GM10266 (cell line): ENCODE results near the gene IRAG1.

Source experiments
- DNase-seq: peaks from one replicate; pipeline ENCODE4 v3.0.0; 2012; ENCODE audit errors: extremely low spot score
- CTCF ChIP-seq: IDR thresholded peaks from 2 replicates; pipeline ENCODE4 v1.5.1; 2012; ENCODE audit warnings: mild to moderate bottlenecking, low read depth; ENCODE audit not compliant: control insufficient read depth, insufficient read depth; ENCODE audit errors: missing control alignments

Gene IRAG1

GRCh38 chr11:10697323-10697620 lies 3.7 kb upstream of the IRAG1 start:
- TF ChIP-seq CTCF, result no peak
- no peak for DNase-seq

DNA sequence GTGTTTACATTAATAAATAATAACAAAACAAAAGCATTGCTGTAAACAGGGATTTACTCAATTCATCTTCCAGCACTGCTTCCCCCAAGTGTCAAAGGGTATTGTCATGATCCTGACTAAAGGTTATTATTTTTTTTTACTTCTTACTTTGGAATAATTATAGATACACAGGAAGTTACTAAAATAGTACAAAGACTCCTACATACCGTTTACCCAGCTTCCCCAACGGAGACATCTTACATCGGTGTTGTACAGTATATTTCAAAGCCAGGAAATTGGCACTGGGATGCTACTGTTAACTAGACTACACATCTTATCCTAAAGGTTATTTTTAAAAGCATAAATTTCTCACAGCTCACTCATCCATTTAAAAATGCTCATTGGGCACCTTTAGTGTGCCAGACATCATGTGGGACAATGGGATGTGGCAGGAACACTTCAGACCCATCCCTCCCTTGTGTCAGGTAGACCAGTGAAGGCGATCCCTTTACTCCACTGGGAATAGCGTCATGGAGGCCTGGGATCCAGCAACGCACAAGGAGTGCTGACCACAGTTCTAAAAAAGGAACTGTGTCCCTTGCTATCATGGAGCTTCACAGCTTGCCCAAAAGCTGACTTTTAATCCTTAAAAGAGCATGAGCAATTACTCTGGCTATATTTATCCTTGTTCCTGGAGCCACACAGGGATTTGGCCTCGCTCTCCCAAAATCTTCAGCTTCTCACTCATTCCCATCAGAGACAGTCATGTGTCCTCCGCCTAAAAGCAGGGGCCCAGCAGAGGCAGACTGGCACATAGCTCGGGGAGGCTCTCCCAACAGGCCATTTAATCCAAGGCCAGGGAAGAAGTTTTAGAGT lies 3.1 kb upstream of the IRAG1 start:
- DNase-seq, result no peak
- TF ChIP-seq CTCF, result no peak

GRCh38 chr11:10695833-10696232 lies 2.3 kb upstream of the IRAG1 start:
- no peak for DNase-seq
- no peak for TF ChIP-seq CTCF

GRCh38 chr11:10694486-10695239 lies 1.1 kb upstream of the IRAG1 start:
- TF ChIP-seq CTCF, result no peak
- DNase-seq, result no peak

DNA sequence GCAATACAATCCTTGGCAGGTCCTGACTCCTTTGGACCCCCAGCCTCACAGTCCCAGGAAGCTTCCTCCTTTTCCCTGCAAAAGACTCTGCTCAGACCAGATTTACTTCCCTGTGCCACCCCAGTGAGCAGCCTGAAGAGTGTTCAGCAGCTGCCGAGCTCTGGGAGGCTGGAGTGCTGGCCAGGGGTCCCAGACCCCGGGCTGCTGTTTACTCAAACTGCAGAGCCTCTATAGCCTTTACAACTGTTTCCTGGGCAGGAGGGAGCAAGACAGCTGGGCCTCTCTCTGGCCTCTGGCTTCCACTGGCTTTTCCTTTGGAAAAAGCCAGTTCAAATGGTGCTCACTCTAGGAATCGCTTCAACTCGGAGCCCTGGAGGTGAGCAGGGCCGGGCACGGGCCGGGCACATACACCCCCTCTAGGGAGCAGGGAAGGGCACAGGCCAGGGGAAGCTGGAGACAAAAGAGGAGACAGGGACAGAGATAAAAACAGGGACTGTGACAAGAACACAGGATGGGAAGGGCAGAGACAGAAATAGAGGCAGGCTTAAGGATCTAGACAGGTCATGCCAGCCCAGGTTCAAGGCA lies 932 bp downstream of the IRAG1 start:
- no peak for DNase-seq
- no peak for TF ChIP-seq CTCF

DNA sequence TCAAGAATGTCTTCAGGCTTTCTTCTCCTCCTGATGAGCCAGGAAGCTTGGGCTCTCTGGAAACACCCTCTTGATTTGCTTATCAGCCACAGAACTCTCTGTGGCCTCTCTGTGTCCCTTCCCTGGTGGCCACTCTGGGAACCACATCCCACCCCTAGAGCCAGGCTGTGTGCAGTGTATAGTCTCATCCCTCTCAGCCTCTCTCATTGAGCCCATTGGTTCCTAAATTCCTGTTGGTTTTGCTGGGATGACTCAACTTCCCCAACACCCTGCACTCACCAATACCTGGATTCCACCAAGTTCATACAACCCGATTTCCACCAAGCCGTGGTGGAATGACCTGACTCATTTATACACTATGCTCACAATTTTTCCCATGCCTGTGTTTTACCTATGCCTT lies 5.2 kb downstream of the IRAG1 start:
- no peak for TF ChIP-seq CTCF
- DNase-seq, result no peak

DNA sequence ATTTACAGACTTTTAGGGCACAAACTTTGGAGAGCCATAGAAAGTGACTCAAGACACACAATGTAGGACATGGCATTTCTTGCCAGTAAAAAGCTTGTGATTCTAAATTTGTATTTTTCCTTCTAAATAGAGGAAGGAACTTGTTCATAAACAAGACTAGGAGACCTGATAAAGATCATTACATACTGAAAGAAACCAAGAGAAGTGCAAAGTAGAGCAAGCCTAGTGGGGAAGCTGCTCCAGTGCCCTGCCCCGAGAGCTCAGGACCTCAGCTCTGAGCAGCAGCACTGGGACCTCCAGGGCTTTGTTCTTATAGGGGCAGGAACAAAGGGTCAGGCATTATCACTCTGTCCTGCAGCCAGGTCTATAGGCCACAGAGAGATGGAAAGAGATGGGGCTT lies 7.2 kb downstream of the IRAG1 start:
- no peak for TF ChIP-seq CTCF
- no peak for DNase-seq
